HG03354 (cell line): ENCODE data around the gene TMEM232.
"Not testable (repeated sequence)": the region's sequence is repeated elsewhere in the genome, so short reads cannot be mapped to it uniquely, and the experiment has no call there.

Experiments
- ATAC-seq: cut with Tn5 transposase; IDR thresholded peaks from one replicate; pipeline ENCODE4 v1.9.1; 2021; ENCODE audit warnings: mild to moderate bottlenecking; ENCODE audit not compliant: unreplicated experiment, poor library complexity, severe bottlenecking

TMEM232 gene

GRCh38 chr5:110716247-110717245, 9.9 kb downstream of the TMEM232 start:
- ATAC-seq = peak; percentile 92

- no peak for ATAC-seq
Measured at GRCh38 chr5:110707260-110707844, 19.1 kb downstream of the TMEM232 start.

- no peak for ATAC-seq
Measured at GRCh38 chr5:110705349-110705748, 21.1 kb downstream of the TMEM232 start.

GRCh38 chr5:110703481-110703880, 23.0 kb downstream of the TMEM232 start:
- ATAC-seq = no peak

- no peak for ATAC-seq
Measured at GRCh38 chr5:110702704-110703103, 23.8 kb downstream of the TMEM232 start.

- ATAC-seq = no peak
Measured at GRCh38 chr5:110702300-110702699, 24.2 kb downstream of the TMEM232 start.

- not testable (repeated sequence) for ATAC-seq
Measured at GRCh38 chr5:110692669-110693068, 33.8 kb downstream of the TMEM232 start.

GRCh38 chr5:110690587-110690986, 35.9 kb downstream of the TMEM232 start:
- ATAC-seq = not testable (repeated sequence)

- no peak for ATAC-seq
Measured at GRCh38 chr5:110687485-110687884, 39.0 kb downstream of the TMEM232 start.

GRCh38 chr5:110686270-110686669, 40.2 kb downstream of the TMEM232 start:
- no peak for ATAC-seq

- no peak for ATAC-seq
Measured at GRCh38 chr5:110681953-110682352, 44.5 kb downstream of the TMEM232 start.

GRCh38 chr5:110681109-110681508, 45.4 kb downstream of the TMEM232 start:
- no peak for ATAC-seq

- ATAC-seq = not testable (repeated sequence)
Measured at GRCh38 chr5:110676554-110676953, 49.9 kb downstream of the TMEM232 start.

- peak; percentile 54 for ATAC-seq
Measured at GRCh38 chr5:110665184-110665726, 61.2 kb downstream of the TMEM232 start.

GRCh38 chr5:110663525-110663924, 62.9 kb downstream of the TMEM232 start:
- ATAC-seq = peak; percentile 90

- no peak for ATAC-seq
Measured at GRCh38 chr5:110658006-110658405, 68.5 kb downstream of the TMEM232 start.

- no peak for ATAC-seq
Measured at GRCh38 chr5:110653231-110653970, 73.1 kb downstream of the TMEM232 start.

GRCh38 chr5:110651507-110651906, 75.0 kb downstream of the TMEM232 start:
- no peak for ATAC-seq

GRCh38 chr5:110644357-110644756, 82.1 kb downstream of the TMEM232 start:
- no peak for ATAC-seq
